Large intestine (tissue), 3 donors: ENCODE measurements around the gene APBA1. TPM values are rescaled to one million over a fixed set of nuclear protein-coding genes. Genes with fewer than 3 reads are reported as not detected.
A peak's percentile ranks its signal among the peaks of the same experiment; 100 is the strongest.

Source experiments
- DNase-seq, 2 donors: peaks; one replicate each; pipeline versions ENCODE4 v3.0.0 to v3.0.0-alpha.2; 2013
- H3K27ac ChIP-seq: one replicate; pipeline ENCODE4 v1.5.1; 2013; ENCODE audit warnings: low read length
- H3K27me3 ChIP-seq: 2 replicates; pipeline ENCODE4 v1.6.1; 2013; ENCODE audit warnings: low read length; ENCODE audit not compliant: control insufficient read depth, insufficient read depth
- H3K36me3 ChIP-seq: 2 replicates; pipeline ENCODE4 v1.6.1; 2013; ENCODE audit warnings: low read length; ENCODE audit not compliant: control insufficient read depth, insufficient read depth
- H3K4me1 ChIP-seq: one replicate; pipeline ENCODE4 v1.6.1; 2013; ENCODE audit warnings: low read length; ENCODE audit not compliant: control insufficient read depth, insufficient read depth
- H3K4me3 ChIP-seq: one replicate; pipeline ENCODE4 v1.5.1; 2013; ENCODE audit warnings: low read length
- H3K9me3 ChIP-seq: one replicate; pipeline ENCODE4 v1.6.1; 2013; ENCODE audit warnings: mild to moderate bottlenecking, low read depth, low read length, moderate library complexity; ENCODE audit not compliant: control insufficient read depth
- WGBS: methylation state at CpG from one replicate; pipeline ENCODE4 v1.1.5; 2013; ENCODE audit warnings: low lambda C conversion rate; ENCODE audit not compliant: insufficient coverage; 5-methylcytosine and 5-hydroxymethylcytosine counted together
- polyA plus RNA-seq: library from polyadenylated mRNA; unstranded; fragments of 120-200 nt; gene quantifications from one replicate; pipeline ENCODE4 v1.2.1, GENCODE V29; 2013

APBA1 gene
- polyA plus RNA-seq, 1 donor, result 7.4 TPM

GRCh38 chr9:69485466-69485865, 186.7 kb downstream of the APBA1 start:
- H3K9me3 ChIP-seq, result no peaks in the 10 kb centered on the region
- no peak overlapping the region for H3K27ac ChIP-seq
- no peak for DNase-seq
- H3K4me3 ChIP-seq, result no peak overlapping the region
- no peaks in the 10 kb centered on the region for H3K27me3 ChIP-seq
- no CpG with 5 or more reads among the region's 4 CpGs for WGBS
- H3K4me1 ChIP-seq, result no peaks in the 10 kb centered on the region
- no peaks in the 10 kb centered on the region for H3K36me3 ChIP-seq

GRCh38 chr9:69483886-69484422, 188.2 kb downstream of the APBA1 start:
- Histone ChIP-seq H3K9me3 (no peaks in the 10 kb centered on the region), H3K4me1 (no peaks in the 10 kb centered on the region), H3K27ac (no peak overlapping the region), H3K4me3 (no peak overlapping the region), H3K36me3 (no peaks in the 10 kb centered on the region), H3K27me3 (no peaks in the 10 kb centered on the region)
- no peak for DNase-seq
- WGBS, result 100% methylated on average over 1 of the region's 2 CpGs

GRCh38 chr9:69476797-69477196, 195.4 kb downstream of the APBA1 start:
- whole genome bisulfite sequencing, result no CpG with 5 or more reads among the region's 7 CpGs
- H3K36me3 ChIP-seq, result no peaks in the 10 kb centered on the region
- DNase-seq, result no peak
- H3K27me3 ChIP-seq, result no peaks in the 10 kb centered on the region
- H3K4me1 ChIP-seq, result no peaks in the 10 kb centered on the region
- H3K4me3 ChIP-seq, result no peak overlapping the region
- no peak overlapping the region for H3K27ac ChIP-seq
- no peaks in the 10 kb centered on the region for H3K9me3 ChIP-seq

GRCh38 chr9:69476016-69476415, 196.2 kb downstream of the APBA1 start:
- H3K9me3 ChIP-seq, result no peaks in the 10 kb centered on the region
- no peak overlapping the region for H3K4me3 ChIP-seq
- DNase-seq, result no peak
- H3K36me3 ChIP-seq, result no peaks in the 10 kb centered on the region
- no peak overlapping the region for H3K27ac ChIP-seq
- WGBS, result 76% methylated on average over 2 of the region's 6 CpGs
- H3K4me1 ChIP-seq, result no peaks in the 10 kb centered on the region
- no peaks in the 10 kb centered on the region for H3K27me3 ChIP-seq

GRCh38 chr9:69474821-69475220, 197.3 kb downstream of the APBA1 start:
- WGBS, result 92% methylated on average over 2 of the region's 4 CpGs
- DNase-seq, result no peak
- Histone ChIP-seq H3K27ac (no peak overlapping the region), H3K4me3 (no peak overlapping the region), H3K4me1 (peaks cover 9% of the 10 kb centered on the region), H3K36me3 (no peaks in the 10 kb centered on the region), H3K27me3 (no peaks in the 10 kb centered on the region), H3K9me3 (no peaks in the 10 kb centered on the region)

- no CpG with 5 or more reads among the region's 2 CpGs for WGBS
- Histone ChIP-seq H3K27me3 (no peaks in the 10 kb centered on the region), H3K4me1 (peaks cover 14% of the 10 kb centered on the region), H3K27ac (no peak overlapping the region), H3K9me3 (no peaks in the 10 kb centered on the region), H3K4me3 (no peak overlapping the region), H3K36me3 (no peaks in the 10 kb centered on the region)
- DNase-seq, result peak in 1 of 2 donors; percentile 18
Measured at GRCh38 chr9:69472101-69472620, 200.0 kb downstream of the APBA1 start.

- Histone ChIP-seq H3K4me3 (no peak overlapping the region), H3K4me1 (peaks cover 14% of the 10 kb centered on the region), H3K27me3 (no peaks in the 10 kb centered on the region), H3K27ac (no peak overlapping the region), H3K36me3 (no peaks in the 10 kb centered on the region), H3K9me3 (no peaks in the 10 kb centered on the region)
- WGBS, result no CpG with 5 or more reads among the region's 2 CpGs
- DNase-seq, result no peak
Measured at GRCh38 chr9:69471433-69471832, 200.7 kb downstream of the APBA1 start.

- no peak overlapping the region for H3K4me3 ChIP-seq
- peak overlapping the region; percentile 69 for H3K27ac ChIP-seq
- peak; percentile 88 to 96 for DNase-seq
- no peaks in the 10 kb centered on the region for H3K9me3 ChIP-seq
- no CpG with 5 or more reads among the region's 9 CpGs for WGBS
- no peaks in the 10 kb centered on the region for H3K36me3 ChIP-seq
- peaks cover 14% of the 10 kb centered on the region for H3K4me1 ChIP-seq
- no peaks in the 10 kb centered on the region for H3K27me3 ChIP-seq
Measured at GRCh38 chr9:69470186-69470977, 201.8 kb downstream of the APBA1 start.

GRCh38 chr9:69469136-69469535, 203.0 kb downstream of the APBA1 start:
- no peaks in the 10 kb centered on the region for H3K9me3 ChIP-seq
- no peak overlapping the region for H3K4me3 ChIP-seq
- no peaks in the 10 kb centered on the region for H3K27me3 ChIP-seq
- DNase-seq, result no peak
- H3K27ac ChIP-seq, result no peak overlapping the region
- no peaks in the 10 kb centered on the region for H3K36me3 ChIP-seq
- peaks cover 14% of the 10 kb centered on the region for H3K4me1 ChIP-seq

- Histone ChIP-seq H3K4me1 (peaks cover 14% of the 10 kb centered on the region), H3K9me3 (no peaks in the 10 kb centered on the region), H3K36me3 (no peaks in the 10 kb centered on the region), H3K27ac (no peak overlapping the region), H3K4me3 (no peak overlapping the region), H3K27me3 (no peaks in the 10 kb centered on the region)
- 100% methylated on average over 1 of the region's 1 CpG for WGBS
- no peak for DNase-seq
Measured at GRCh38 chr9:69468380-69468779, 203.8 kb downstream of the APBA1 start.

GRCh38 chr9:69466151-69466550, 206.0 kb downstream of the APBA1 start:
- Histone ChIP-seq H3K9me3 (no peaks in the 10 kb centered on the region), H3K27me3 (no peaks in the 10 kb centered on the region), H3K4me1 (peaks cover 14% of the 10 kb centered on the region), H3K4me3 (no peak overlapping the region), H3K36me3 (no peaks in the 10 kb centered on the region), H3K27ac (no peak overlapping the region)
- DNase-seq, result no peak
- WGBS, result no CpG with 5 or more reads among the region's 8 CpGs
